GM10248 (cell line): ENCODE data around the gene FAM114A1.

Experiments used
- CTCF ChIA-PET: fragments of 300-600 bp; sonication (Branson Sonifier 250); formaldehyde crosslinking; extraction: SDS; loops from one replicate; lab custom pipeline; 2021; ENCODE audit warnings: antibody characterized with exemption; lab: Yijun Ruan, JAX
- POLR2A ChIA-PET: fragments of 350-650 bp; sonication (Branson Sonifier 250); formaldehyde crosslinking; extraction: SDS; loops from one replicate; lab custom pipeline; 2020; ENCODE audit warnings: antibody characterized with exemption; lab: Yijun Ruan, JAX
- DNase-seq: peaks from one replicate; pipeline ENCODE4 v3.0.0; 2012; ENCODE audit errors: extremely low spot score
- CTCF ChIP-seq: IDR thresholded peaks from 2 replicates; pipeline ENCODE4 v1.5.1; 2012; ENCODE audit warnings: mild to moderate bottlenecking, low read depth; ENCODE audit errors: extremely low read depth, missing control alignments, control extremely low read depth

The FAM114A1 gene

DNA sequence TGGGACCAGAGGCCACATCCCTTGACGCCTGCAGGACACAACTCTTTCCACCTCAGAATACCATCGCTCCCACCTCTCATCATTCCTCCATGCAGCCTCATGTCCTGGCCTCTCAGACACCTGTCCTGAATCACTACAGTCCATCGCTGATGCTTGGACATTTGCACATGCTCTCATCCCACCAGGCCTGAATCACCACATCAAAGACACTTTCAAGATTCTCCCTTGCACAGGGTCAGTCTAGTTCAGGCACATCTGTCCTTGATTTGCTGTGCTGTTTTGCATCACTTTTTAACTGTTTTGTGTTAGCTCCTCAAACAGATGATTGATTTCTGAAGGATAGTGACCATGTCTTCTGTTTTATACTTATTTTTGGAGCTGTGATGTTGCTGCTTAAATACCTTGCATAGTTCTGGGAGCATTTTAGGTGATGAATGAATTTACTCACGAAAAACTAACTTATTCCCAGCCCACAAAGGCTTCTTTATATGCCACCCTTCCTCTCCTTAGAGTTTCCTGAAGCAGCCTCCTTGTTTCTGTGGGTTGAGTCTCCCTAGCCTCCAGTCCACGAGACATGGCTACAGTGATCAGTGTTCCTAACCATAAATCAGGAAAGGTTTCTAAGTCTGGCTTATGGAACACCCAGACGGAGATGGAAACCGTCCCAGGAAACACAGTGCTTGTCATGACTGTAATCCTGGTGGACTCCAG lies 2.6 kb downstream of the FAM114A1 start:
- no peak for DNase-seq
- no peak for TF ChIP-seq CTCF
- CTCF ChIA-PET: interaction anchor here (1.3 to 3.9 kb wide), 5 partner anchors 9 to 264 kb away, joined by 3 to 20 read pairs (median 5); no protein-coding TSS in a partner anchor
- POLR2A ChIA-PET: interaction anchor here (0.6 kb wide), 2 partner anchors 67 to 375 kb away, joined by 3 to 4 read pairs; no protein-coding TSS in a partner anchor

GRCh38 chr4:38871593-38871992 lies 4.0 kb downstream of the FAM114A1 start:
- POLR2A ChIA-PET: no interaction called here
- DNase-seq: no peak
- CTCF ChIA-PET: interaction anchor here (1.1 to 3.9 kb wide), 2 partner anchors 11 to 17 kb away, joined by 3 to 20 read pairs; no protein-coding TSS in a partner anchor
- TF ChIP-seq CTCF: no peak

- ChIA-PET CTCF (interaction anchor here (1.0 to 9.9 kb wide), 3 partner anchors 12 to 262 kb away, joined by 4 to 79 read pairs (median 6); no protein-coding TSS in a partner anchor), POLR2A (no interaction called here)
- no peak for DNase-seq
- TF ChIP-seq CTCF: no peak
Observed at GRCh38 chr4:38872620-38873019, 5.0 kb downstream of the FAM114A1 start.

- ChIA-PET CTCF (interaction anchor here (0.9 to 9.9 kb wide), 9 partner anchors 11 to 262 kb away, joined by 3 to 79 read pairs (median 4); no protein-coding TSS in a partner anchor), POLR2A (no interaction called here)
- no peak for TF ChIP-seq CTCF
- DNase-seq: no peak
Observed at GRCh38 chr4:38873290-38873944, 5.8 kb downstream of the FAM114A1 start.

- CTCF ChIA-PET: interaction anchor here (0.8 to 9.9 kb wide), 5 partner anchors 9 to 118 kb away, joined by 3 to 79 read pairs (median 4); no protein-coding TSS in a partner anchor
- POLR2A ChIA-PET: interaction anchor here (0.7 kb wide), 1 partner anchor 145 kb away, joined by 3 read pairs; no protein-coding TSS in a partner anchor
- no peak for TF ChIP-seq CTCF
- no peak for DNase-seq
Observed at GRCh38 chr4:38876636-38877035, 9.0 kb downstream of the FAM114A1 start.

DNA sequence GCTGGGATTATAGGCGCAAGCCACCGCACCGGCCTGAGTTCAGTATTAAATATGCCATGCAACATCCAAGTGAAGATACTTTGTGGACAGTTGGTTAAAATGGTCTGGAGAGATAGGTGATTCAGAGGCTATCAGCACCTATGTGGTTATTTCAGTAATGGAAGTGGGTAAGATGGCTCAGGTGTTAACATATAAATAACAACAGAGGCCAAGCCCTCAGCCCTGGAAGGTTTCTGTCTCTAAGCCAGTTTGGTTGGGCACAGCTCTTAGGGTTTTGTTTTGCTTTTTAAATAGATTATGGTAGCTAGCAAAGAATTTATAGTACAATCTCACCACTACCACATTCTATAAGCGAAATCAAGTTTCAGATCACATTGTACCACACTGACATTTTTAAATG lies 16.6 kb downstream of the FAM114A1 start:
- CTCF ChIA-PET: interaction anchor here (1.0 to 1.3 kb wide), 3 partner anchors 9 to 23 kb away, joined by 3 to 5 read pairs (median 4); no protein-coding TSS in a partner anchor
- no peak for DNase-seq

More for the DNA sequence above, 16.6 kb downstream of the FAM114A1 start:
- no peak for TF ChIP-seq CTCF
- POLR2A ChIA-PET: no interaction called here
